H9 (cell line): Measurements from ENCODE around the gene ITM2C. TPM values are rescaled to one million over a fixed set of nuclear protein-coding genes. Genes with fewer than 3 reads are reported as not detected.

Experiments used
- DNase-seq: peaks from one replicate; pipeline ENCODE4 v3.0.0-alpha.2; 2017
- H2AFZ ChIP-seq: one replicate; pipeline ENCODE4 v1.6.1; 2013; ENCODE audit warnings: mild to moderate bottlenecking, low read length, control low read depth, moderate library complexity
- H2AK5ac ChIP-seq: 2 replicates; pipeline ENCODE4 v1.6.1; 2013; ENCODE audit warnings: low read length, control low read depth, mixed read lengths; ENCODE audit not compliant: insufficient read length
- H2BK120ac ChIP-seq: one replicate; pipeline ENCODE4 v1.6.1; 2013; ENCODE audit warnings: low read depth, mild to moderate bottlenecking, low read length, control low read depth, inconsistent platforms; ENCODE audit not compliant: poor library complexity, severe bottlenecking
- H2BK12ac ChIP-seq: 2 replicates; pipeline ENCODE4 v1.6.1; 2013; ENCODE audit warnings: low read length, control low read depth, mixed read lengths, low read depth; ENCODE audit not compliant: insufficient read length
- H2BK15ac ChIP-seq: 2 replicates; pipeline ENCODE4 v1.6.1; 2013; ENCODE audit warnings: low read depth, low read length, control low read depth
- H2BK20ac ChIP-seq: one replicate; pipeline ENCODE4 v1.6.1; 2013; ENCODE audit warnings: low read depth, mild to moderate bottlenecking, low read length, control low read depth, inconsistent platforms; ENCODE audit not compliant: poor library complexity, severe bottlenecking
- H2BK5ac ChIP-seq: 2 replicates; pipeline ENCODE4 v1.6.1; 2013; ENCODE audit warnings: low read length, control low read depth, mixed read lengths; ENCODE audit not compliant: insufficient read length
- H3K14ac ChIP-seq: 2 replicates; pipeline ENCODE4 v1.6.1; 2013; ENCODE audit warnings: low read length, control low read depth; ENCODE audit not compliant: insufficient read depth
- H3K18ac ChIP-seq: 2 replicates; pipeline ENCODE4 v1.6.1; 2013; ENCODE audit warnings: low read depth, mild to moderate bottlenecking, mixed read lengths, low read length, control low read depth; ENCODE audit not compliant: insufficient read length
- H3K23ac ChIP-seq: 2 replicates; pipeline ENCODE4 v1.6.1; 2013; ENCODE audit warnings: low read length, control low read depth, mixed read lengths, low read depth; ENCODE audit not compliant: insufficient read length
- H3K23me2 ChIP-seq: 2 replicates; pipeline ENCODE4 v1.6.1; 2013; ENCODE audit warnings: low read depth, mild to moderate bottlenecking, mixed read lengths, low read length, control low read depth; ENCODE audit not compliant: insufficient read length, poor library complexity, severe bottlenecking
- H3K27ac ChIP-seq: 2 replicates; pipeline ENCODE4 v1.5.1; 2013; ENCODE audit warnings: low read length, control low read depth, mixed read lengths, low read depth; ENCODE audit not compliant: insufficient read length
- H3K27me3 ChIP-seq: 2 replicates; pipeline ENCODE4 v1.6.1; 2013; ENCODE audit warnings: low read length, control low read depth, inconsistent platforms; ENCODE audit not compliant: insufficient read depth
- H3K4ac ChIP-seq: 2 replicates; pipeline ENCODE4 v1.6.1; 2013; ENCODE audit warnings: low read depth, mild to moderate bottlenecking, control low read depth, inconsistent platforms, low read length, moderate library complexity
- H3K4me1 ChIP-seq: 2 replicates; pipeline ENCODE4 v1.6.1; 2013; ENCODE audit warnings: low read length, control low read depth, inconsistent platforms; ENCODE audit not compliant: insufficient read depth
- H3K4me2 ChIP-seq: 2 replicates; pipeline ENCODE4 v1.6.1; 2013; ENCODE audit warnings: low read length, control low read depth, mixed read lengths; ENCODE audit not compliant: insufficient read length, insufficient read depth
- H3K56ac ChIP-seq: 2 replicates; pipeline ENCODE4 v1.6.1; 2013; ENCODE audit warnings: low read depth, mild to moderate bottlenecking, mixed read lengths, low read length, control low read depth; ENCODE audit not compliant: insufficient read length
- H3K79me1 ChIP-seq: 2 replicates; pipeline ENCODE4 v1.6.1; 2013; ENCODE audit warnings: low read depth, mild to moderate bottlenecking, moderate library complexity, low read length, control low read depth, inconsistent platforms; ENCODE audit not compliant: insufficient read depth, poor library complexity, severe bottlenecking
- H3K79me2 ChIP-seq: 2 replicates; pipeline ENCODE4 v1.6.1; 2013; ENCODE audit warnings: low read length, control low read depth, inconsistent platforms; ENCODE audit not compliant: insufficient read depth
- H3K9ac ChIP-seq: 2 replicates; pipeline ENCODE4 v1.6.1; 2013; ENCODE audit warnings: low read length, control low read depth, mixed read lengths; ENCODE audit not compliant: insufficient read length; ENCODE audit errors: extremely low read depth
- H3K9me3 ChIP-seq: one replicate; pipeline ENCODE4 v1.6.1; 2013; ENCODE audit warnings: low read depth, low read length, inconsistent platforms; ENCODE audit not compliant: control insufficient read depth
- H3T11ph ChIP-seq: one replicate; pipeline ENCODE4 v1.6.1; 2013; ENCODE audit warnings: mild to moderate bottlenecking, low read length, control low read depth, inconsistent platforms
- H4K20me1 ChIP-seq: one replicate; pipeline ENCODE4 v1.6.1; 2013; ENCODE audit not compliant: control insufficient read depth, insufficient read length, insufficient read depth
- H4K5ac ChIP-seq: 2 replicates; pipeline ENCODE4 v1.6.1; 2013; ENCODE audit warnings: low read depth, mild to moderate bottlenecking, mixed read lengths, low read length, control low read depth; ENCODE audit not compliant: insufficient read length
- H4K8ac ChIP-seq: replicated peaks from 2 replicates; pipeline ENCODE4 v1.6.1; 2013; ENCODE audit warnings: low read length, control low read depth, mixed read lengths, low read depth; ENCODE audit not compliant: insufficient read length
- H4K91ac ChIP-seq: 2 replicates; pipeline ENCODE4 v1.6.1; 2013; ENCODE audit warnings: low read depth, mild to moderate bottlenecking, moderate library complexity, mixed read lengths, low read length, control low read depth; ENCODE audit not compliant: insufficient read length
- H3K27ac Mint-ChIP-seq, 3 experiments: 2 replicates in 2 of 3; 3 replicates in 1 of 3; pipeline ENCODE4 v1.8.0; 2020 to 2021; ENCODE audit warnings: mixed read lengths in 3 of 3, mild to moderate bottlenecking in 1 of 3, moderate library complexity in 1 of 3
- H3K27me3 Mint-ChIP-seq: 2 replicates; pipeline ENCODE4 v1.8.0; 2021; ENCODE audit warnings: low read depth, mild to moderate bottlenecking, moderate library complexity, mixed read lengths
- H3K36me3 Mint-ChIP-seq, 3 experiments: 2 replicates in 2 of 3; 3 replicates in 1 of 3; pipeline ENCODE4 v1.8.0; 2020 to 2021; ENCODE audit warnings: low read depth in 3 of 3, mixed read lengths in 3 of 3; ENCODE audit not compliant: insufficient read depth in 1 of 3
- H3K4me1 Mint-ChIP-seq, 2 experiments: 2 replicates each; pipeline ENCODE4 v1.8.0; 2020; ENCODE audit warnings: mixed read lengths in 2 of 2
- H3K4me3 Mint-ChIP-seq, 2 experiments: 2 replicates in 1 of 2; 3 replicates in 1 of 2; pipeline ENCODE4 v1.8.0; 2020 to 2021; ENCODE audit warnings: mild to moderate bottlenecking in 2 of 2, mixed read lengths in 2 of 2, moderate library complexity in 1 of 2
- H3K9me3 Mint-ChIP-seq, 2 experiments: 2 replicates in 1 of 2; 3 replicates in 1 of 2; pipeline ENCODE4 v1.8.0; 2020; ENCODE audit warnings: mild to moderate bottlenecking in 2 of 2, mixed read lengths in 2 of 2, moderate library complexity in 1 of 2
- CTCF ChIP-seq: fragments of 200-600 bp; sonication (generic); conservative IDR thresholded peaks from 3 replicates; pipeline ENCODE4 v1.8.0; 2021; ENCODE audit warnings: antibody characterized with exemption, mild to moderate bottlenecking
- WGBS: extraction: QIAGEN DNeasy Blood & Tissue Kit; methylation state at CpG from one replicate; pipeline ENCODE4 v1.1.7; 2013; ENCODE audit warnings: missing lambda C conversion rate, low lambda C conversion rate, mixed read lengths; ENCODE audit not compliant: insufficient read length; ENCODE audit errors: extremely low coverage; 5-methylcytosine and 5-hydroxymethylcytosine counted together
- total RNA-seq: library from RNA; stranded (reverse); gene quantifications from 2 replicates; pipeline ENCODE4 v1.2.1, GENCODE V29; 2021

ITM2C gene
- total RNA-seq, 1 experiment from 2014 or later = 297 TPM

GRCh38 chr2:230865307-230865765, 594 bp downstream of the ITM2C start:
- Mint-ChIP-seq H3K36me3 (peaks cover 0 to 5% (median 3%) of the 10 kb centered on the region in 3 experiments; a peak in 2 of 7 replicates), H3K4me3 (peak overlapping the region; percentile 88 to 93), H3K27me3 (peaks cover 5% of the 10 kb centered on the region; the same call in 1 of the 2 replicates), H3K27ac (peak overlapping the region; percentile 86 to 98 (median 93)), H3K9me3 (peaks cover 0 to 2% of the 10 kb centered on the region in 2 experiments; a peak in 2 of 5 replicates), H3K4me1 (peaks cover 70 to 71% of the 10 kb centered on the region in 2 experiments)
- Histone ChIP-seq H3K23ac (no peak overlapping the region), H3K27me3 (no peaks in the 10 kb centered on the region), H4K8ac (no peak overlapping the region), H4K20me1 (no peaks in the 10 kb centered on the region), H2AK5ac (no peak overlapping the region), H3K18ac (peak overlapping the region; percentile 83), H3K4me1 (peaks cover 25% of the 10 kb centered on the region; the same call in 1 of the 2 replicates), H3K79me1 (no peaks in the 10 kb centered on the region), H3K14ac (peak overlapping the region; percentile 64), H2BK15ac (no peak overlapping the region), H2BK12ac (no peak overlapping the region), H4K91ac (no peak overlapping the region), H2BK120ac (no peak overlapping the region), H3K79me2 (peaks cover 29% of the 10 kb centered on the region), H2BK5ac (no peak overlapping the region), H3K4me2 (peak overlapping the region; percentile 73), H3K27ac (no peak overlapping the region), H3K23me2 (peaks cover 10% of the 10 kb centered on the region), H3K56ac (no peak overlapping the region), H3T11ph (no peak overlapping the region), H3K9ac (peak overlapping the region; percentile 79), H2AFZ (no peak overlapping the region), H2BK20ac (no peak overlapping the region), H4K5ac (no peak overlapping the region), H3K9me3 (no peaks in the 10 kb centered on the region), H3K4ac (peak overlapping the region; percentile 11; the same call in 1 of the 2 replicates)
- no peak for TF ChIP-seq CTCF
- no CpG with 5 or more reads among the region's 24 CpGs for WGBS
- no peak for DNase-seq
